Stimulated activated CD4-positive, alpha-beta T cell treated with anti-CD3 and anti-CD28 coated beads, Interleukin-12 subunit alpha, Interleukin-12 subunit beta, amount 100 ng/mL, for 24 hours (primary cell): Measurements from ENCODE around the gene ILK.

Experiments used
- DNase-seq, 2 experiments: peaks; one replicate each; pipeline ENCODE4 v3.0.0-alpha.2; 2020; ENCODE audit warnings: low read depth in 2 of 2

The ILK gene

DNA sequence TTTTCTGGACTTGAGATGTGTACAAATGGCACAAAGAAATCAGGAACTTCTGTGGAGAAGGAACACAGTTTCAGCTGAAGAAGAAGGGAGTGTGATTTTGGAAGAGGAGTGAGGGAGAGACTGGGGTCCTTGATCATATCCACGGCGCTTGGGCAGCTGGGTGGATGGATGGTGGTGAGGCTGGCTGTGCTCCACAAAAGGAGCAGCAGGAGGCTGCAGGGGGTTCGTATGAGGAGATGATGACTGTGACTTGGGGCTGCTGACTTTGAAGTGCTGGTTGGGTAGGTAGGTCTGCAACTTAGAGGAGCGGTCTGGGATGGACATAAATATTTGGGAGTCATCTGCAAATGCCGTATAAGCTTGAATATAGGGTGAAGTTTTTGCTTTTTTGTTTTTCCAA, 53.4 kb downstream of the ILK start:
- no peak for DNase-seq

DNA sequence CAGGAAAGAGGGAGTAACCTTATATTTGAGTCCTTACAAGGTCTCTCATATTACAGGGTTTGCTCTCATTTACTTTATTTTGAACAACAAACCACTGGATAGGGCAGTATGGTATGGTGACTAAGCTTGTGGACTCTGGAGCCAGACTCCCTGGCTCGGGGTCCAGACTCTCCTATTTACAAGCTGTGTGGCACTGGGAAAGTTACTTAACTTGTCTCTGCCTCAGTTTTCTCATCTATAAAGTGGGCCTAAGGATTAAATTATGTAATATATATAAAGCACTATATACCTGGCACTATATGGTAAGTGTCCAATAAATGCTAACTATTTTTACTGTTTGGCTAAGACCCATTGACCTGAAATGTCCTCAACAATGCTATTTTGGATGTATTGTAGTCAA, 53.8 kb downstream of the ILK start:
- no peak for DNase-seq

DNA sequence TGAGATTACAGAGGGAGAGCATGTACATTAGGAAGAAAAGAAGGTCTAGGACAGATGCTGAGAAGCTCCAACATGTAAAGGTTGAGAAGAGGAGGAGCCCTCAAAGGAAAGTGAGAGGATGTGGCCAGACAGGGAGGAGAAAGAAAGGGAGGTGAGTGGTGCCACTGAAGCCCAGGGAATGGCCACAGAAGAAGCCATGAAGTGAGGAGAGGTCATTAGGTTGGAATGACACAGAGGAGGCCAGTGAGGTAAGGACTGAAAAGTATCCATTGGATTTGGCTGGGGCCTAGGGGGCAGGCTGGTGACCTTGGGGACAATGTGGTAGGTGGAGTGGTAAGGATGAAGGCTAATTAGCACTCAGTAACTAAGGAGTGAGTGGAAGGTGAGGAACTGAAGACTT, 55.1 kb downstream of the ILK start:
- no peak for DNase-seq
